Measurements from ENCODE around the gene ADAMTS12. TPM values are rescaled to one million over a fixed set of nuclear protein-coding genes. Genes with fewer than 3 reads are reported as not detected.

ADAMTS12 gene
- total RNA-seq, 1 donor: 6.9 TPM

DNA sequence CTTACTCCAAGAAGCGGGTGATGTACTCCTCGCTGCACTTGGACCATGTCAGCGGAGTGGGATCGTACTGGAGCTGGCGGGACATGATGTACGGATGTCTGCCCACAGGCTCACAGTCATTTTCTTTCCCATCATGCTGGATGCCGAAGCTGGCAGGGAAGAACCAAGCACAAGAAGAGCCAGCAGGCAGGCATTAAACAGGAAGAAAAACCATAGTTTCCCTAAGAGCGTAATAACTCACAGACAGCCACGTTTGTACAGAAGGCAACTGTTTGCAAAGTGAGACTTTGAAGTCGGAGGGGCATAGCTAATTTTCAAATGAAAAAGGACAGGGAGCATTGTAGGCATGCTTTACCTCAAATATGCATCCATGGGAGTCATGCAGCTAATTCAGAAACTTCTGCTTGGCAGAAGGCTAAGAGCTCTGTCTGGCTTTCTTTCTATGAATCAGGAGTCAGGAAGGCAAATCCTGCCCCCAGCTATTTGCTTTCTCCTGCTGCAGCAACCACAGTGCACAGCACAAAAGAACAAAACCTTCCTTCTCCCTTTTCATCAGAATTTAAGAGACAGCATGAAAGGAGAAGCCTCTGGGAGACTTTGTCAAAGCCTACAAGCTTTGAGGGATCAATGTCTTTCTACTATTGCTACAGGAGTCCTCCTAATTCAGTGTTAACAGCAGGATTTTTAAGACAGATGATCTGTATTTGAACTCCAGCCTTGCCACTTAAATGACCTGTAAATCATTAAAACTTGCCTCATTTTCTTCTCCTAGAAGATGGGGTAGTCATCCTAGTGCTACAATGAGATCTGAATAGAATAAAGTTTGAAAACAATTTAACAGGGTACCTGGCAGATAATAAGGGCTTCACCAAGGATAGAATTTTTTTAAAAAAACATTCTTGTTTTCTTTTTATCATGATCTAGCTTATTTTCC lies 242.0 kb downstream of the ADAMTS12 start:
- TF ChIP-seq, protein P1, sequence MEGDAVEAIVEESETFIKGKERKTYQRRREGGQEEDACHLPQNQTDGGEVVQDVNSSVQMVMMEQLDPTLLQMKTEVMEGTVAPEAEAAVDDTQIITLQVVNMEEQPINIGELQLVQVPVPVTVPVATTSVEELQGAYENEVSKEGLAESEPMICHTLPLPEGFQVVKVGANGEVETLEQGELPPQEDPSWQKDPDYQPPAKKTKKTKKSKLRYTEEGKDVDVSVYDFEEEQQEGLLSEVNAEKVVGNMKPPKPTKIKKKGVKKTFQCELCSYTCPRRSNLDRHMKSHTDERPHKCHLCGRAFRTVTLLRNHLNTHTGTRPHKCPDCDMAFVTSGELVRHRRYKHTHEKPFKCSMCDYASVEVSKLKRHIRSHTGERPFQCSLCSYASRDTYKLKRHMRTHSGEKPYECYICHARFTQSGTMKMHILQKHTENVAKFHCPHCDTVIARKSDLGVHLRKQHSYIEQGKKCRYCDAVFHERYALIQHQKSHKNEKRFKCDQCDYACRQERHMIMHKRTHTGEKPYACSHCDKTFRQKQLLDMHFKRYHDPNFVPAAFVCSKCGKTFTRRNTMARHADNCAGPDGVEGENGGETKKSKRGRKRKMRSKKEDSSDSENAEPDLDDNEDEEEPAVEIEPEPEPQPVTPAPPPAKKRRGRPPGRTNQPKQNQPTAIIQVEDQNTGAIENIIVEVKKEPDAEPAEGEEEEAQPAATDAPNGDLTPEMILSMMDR (IDR thresholded peaks at IDR 0.05; ENCODE audit: extremely low read depth, low read depth, low read length): no peak
- no peaks in the 10 kb centered on the region for H4K20me1 ChIP-seq (ENCODE audit: insufficient read depth, low read length)
- peaks cover 18% of the 10 kb centered on the region for H3K4me1 ChIP-seq (ENCODE audit: insufficient read depth, low read length)
- H3K27me3 ChIP-seq (ENCODE audit: insufficient read depth, low read length): no peaks in the 10 kb centered on the region
- H3K4me3 ChIP-seq (ENCODE audit: insufficient read depth, low read length): peak overlapping the region; percentile 29
- H3K4me2 ChIP-seq (ENCODE audit: insufficient read depth, low read length): peak overlapping the region; percentile 67
- peak overlapping the region; percentile 72 for H3K27ac ChIP-seq (ENCODE audit: low read depth, low read length)
- H3K9me3 ChIP-seq (ENCODE audit: low read depth, low read length): no peaks in the 10 kb centered on the region
- peaks cover 28% of the 10 kb centered on the region for H3K36me3 ChIP-seq (ENCODE audit: insufficient read depth, low read length)
- H2AFZ ChIP-seq (ENCODE audit: low read length): peak overlapping the region; percentile 66
- H3K79me2 ChIP-seq (ENCODE audit: insufficient read depth, low read length): no peaks in the 10 kb centered on the region
- DNase-seq (ENCODE audit: insufficient read length, low spot score, missing footprints): peak; percentile 84

DNA sequence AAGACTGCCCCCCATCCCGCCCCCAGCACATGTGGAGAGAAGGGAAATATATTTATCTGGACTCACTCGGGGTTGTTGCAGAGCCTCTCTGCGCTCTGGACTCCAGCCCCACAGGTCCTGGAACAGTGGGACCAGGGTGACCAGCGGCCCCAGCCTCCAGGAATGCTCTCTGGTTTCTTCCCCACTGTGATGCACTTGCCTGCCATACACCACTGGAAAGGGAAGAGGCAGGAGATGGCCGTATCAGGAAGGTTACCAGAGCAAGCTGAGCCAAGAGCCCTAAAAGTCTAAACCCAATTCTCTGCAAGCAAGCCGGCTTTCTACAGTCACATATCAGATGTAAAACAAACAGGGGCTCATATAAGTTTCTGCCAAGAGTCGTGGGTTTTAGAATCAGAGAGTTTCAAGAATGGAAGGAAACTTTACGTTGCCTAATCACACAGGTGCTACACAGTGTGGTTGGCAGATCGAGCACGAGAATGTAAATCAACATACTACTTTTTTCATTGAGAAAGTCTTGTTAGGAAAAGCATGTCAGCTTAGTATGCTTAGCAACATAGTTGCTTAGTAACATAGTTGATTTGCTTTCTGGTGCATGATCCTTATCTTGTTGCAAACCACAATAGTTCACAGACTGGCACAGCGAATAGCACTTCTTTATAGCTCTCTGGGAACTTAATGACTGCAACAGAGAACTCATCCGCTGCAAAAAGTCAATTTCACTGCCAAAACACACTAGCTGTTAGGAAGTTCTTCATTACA lies 249.9 kb downstream of the ADAMTS12 start:
- TF ChIP-seq, protein P1 (IDR thresholded peaks at IDR 0.05; ENCODE audit: extremely low read depth, low read depth, low read length): no peak
- no peaks in the 10 kb centered on the region for H3K27me3 ChIP-seq (ENCODE audit: insufficient read depth, low read length)
- H4K20me1 ChIP-seq (ENCODE audit: insufficient read depth, low read length): no peaks in the 10 kb centered on the region
- no peaks in the 10 kb centered on the region for H3K79me2 ChIP-seq (ENCODE audit: insufficient read depth, low read length)
- DNase-seq (ENCODE audit: insufficient read length, low spot score, missing footprints): no peak
- H3K9me3 ChIP-seq (ENCODE audit: low read depth, low read length): peaks cover 2% of the 10 kb centered on the region
- H3K4me1 ChIP-seq (ENCODE audit: insufficient read depth, low read length): peaks cover 11% of the 10 kb centered on the region
- no peak overlapping the region for H2AFZ ChIP-seq (ENCODE audit: low read length)
- H3K27ac ChIP-seq (ENCODE audit: low read depth, low read length): peak overlapping the region; percentile 69
- no peak overlapping the region for H3K4me2 ChIP-seq (ENCODE audit: insufficient read depth, low read length)
- H3K4me3 ChIP-seq (ENCODE audit: insufficient read depth, low read length): no peak overlapping the region
- peaks cover 53% of the 10 kb centered on the region for H3K36me3 ChIP-seq (ENCODE audit: insufficient read depth, low read length)

DNA sequence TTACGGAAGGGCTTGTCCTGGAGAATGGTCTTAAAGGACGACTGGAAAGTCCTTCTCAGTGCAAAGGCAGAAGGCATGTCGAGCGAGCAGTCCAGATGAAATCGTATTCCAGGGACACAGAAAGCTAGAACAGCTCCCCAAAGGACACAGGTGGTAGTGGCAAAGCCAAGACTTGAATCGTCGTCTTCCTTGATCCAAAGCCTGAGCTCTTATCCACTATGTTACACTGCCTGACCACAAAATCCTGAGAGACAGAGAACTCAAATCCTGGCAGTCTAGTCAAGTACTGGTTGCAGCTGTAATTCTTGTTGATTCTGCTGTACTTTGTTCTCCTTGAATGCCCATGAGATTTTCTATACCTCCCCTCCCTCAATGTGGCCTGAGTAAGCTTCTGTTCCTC lies 252.3 kb downstream of the ADAMTS12 start:
- Histone ChIP-seq H3K36me3 (ENCODE audit: insufficient read depth, low read length) (peaks cover 41% of the 10 kb centered on the region), H3K4me3 (ENCODE audit: insufficient read depth, low read length) (no peak overlapping the region), H3K79me2 (ENCODE audit: insufficient read depth, low read length) (no peaks in the 10 kb centered on the region), H3K9me3 (ENCODE audit: low read depth, low read length) (peaks cover 2% of the 10 kb centered on the region), H2AFZ (ENCODE audit: low read length) (no peak overlapping the region), H3K4me2 (ENCODE audit: insufficient read depth, low read length) (no peak overlapping the region), H4K20me1 (ENCODE audit: insufficient read depth, low read length) (no peaks in the 10 kb centered on the region), H3K27me3 (ENCODE audit: insufficient read depth, low read length) (no peaks in the 10 kb centered on the region), H3K4me1 (ENCODE audit: insufficient read depth, low read length) (peaks cover 11% of the 10 kb centered on the region), H3K27ac (ENCODE audit: low read depth, low read length) (no peak overlapping the region)
- TF ChIP-seq, protein P1 (IDR thresholded peaks at IDR 0.05; ENCODE audit: extremely low read depth, low read depth, low read length): no peak
- DNase-seq (ENCODE audit: insufficient read length, low spot score, missing footprints): no peak

DNA sequence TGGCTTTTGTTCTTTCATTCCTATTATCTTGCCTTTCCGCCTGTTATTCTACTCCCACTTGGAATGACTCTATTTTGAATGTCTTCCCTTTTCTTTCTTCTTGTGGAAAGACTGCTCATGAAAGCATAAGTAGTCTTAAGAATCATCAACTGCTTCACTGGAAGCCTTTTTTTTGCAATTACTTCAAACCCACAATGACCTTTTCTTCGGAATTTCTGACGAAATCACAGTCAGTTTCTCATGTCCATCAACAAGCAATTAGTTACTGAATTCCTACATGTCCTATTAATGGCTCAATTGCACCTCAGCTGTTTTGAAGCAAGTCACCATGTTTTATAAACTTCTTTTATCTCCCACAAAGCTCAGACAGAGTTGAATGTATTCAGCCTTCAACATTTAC lies 254.8 kb downstream of the ADAMTS12 start:
- DNase-seq (ENCODE audit: insufficient read length, low spot score, missing footprints): no peak
- Histone ChIP-seq H3K4me3 (ENCODE audit: insufficient read depth, low read length) (no peak overlapping the region), H2AFZ (ENCODE audit: low read length) (no peak overlapping the region), H3K27me3 (ENCODE audit: insufficient read depth, low read length) (no peaks in the 10 kb centered on the region), H3K4me1 (ENCODE audit: insufficient read depth, low read length) (peaks cover 4% of the 10 kb centered on the region), H3K36me3 (ENCODE audit: insufficient read depth, low read length) (peaks cover 30% of the 10 kb centered on the region), H3K9me3 (ENCODE audit: low read depth, low read length) (no peaks in the 10 kb centered on the region), H3K4me2 (ENCODE audit: insufficient read depth, low read length) (no peak overlapping the region), H3K27ac (ENCODE audit: low read depth, low read length) (no peak overlapping the region), H3K79me2 (ENCODE audit: insufficient read depth, low read length) (no peaks in the 10 kb centered on the region), H4K20me1 (ENCODE audit: insufficient read depth, low read length) (no peaks in the 10 kb centered on the region)
- TF ChIP-seq, protein P1 (IDR thresholded peaks at IDR 0.05; ENCODE audit: extremely low read depth, low read depth, low read length): no peak
